ENCODE data around the gene PIGU. TPM values are rescaled to one million over a fixed set of nuclear protein-coding genes. Genes with fewer than 3 reads are reported as not detected.

Gene PIGU
- total and polyA plus RNA-seq, 2 of the 13 experiments (the other 11 are each of a cell fraction or from before 2014, with no cell fraction given) = 45.5 to 231 TPM

GRCh38 chr20:34515484-34516246 lies 161.2 kb downstream of the PIGU start (continued):
- TF ChIP-seq ARID3A (IDR thresholded peaks at IDR 0.05; ENCODE audit: low read depth, low read length) = no peak
- TF ChIP-seq ZFP36L1 (CRISPR knock-in tag; IDR thresholded peaks at IDR 0.05) = no peak
- TF ChIP-seq ZNF350 (CRISPR knock-in tag; IDR thresholded peaks at IDR 0.05; ENCODE audit: borderline replicate concordance, low read depth) = no peak; the same call in 1 of the 2 replicates
- TF ChIP-seq SAP130 (CRISPR knock-in tag; IDR thresholded peaks at IDR 0.05; ENCODE audit: low read depth) = peak; percentile 68; the same call in 1 of the 2 replicates
- TF ChIP-seq RFXANK (CRISPR knock-in tag; IDR thresholded peaks at IDR 0.05) = no peak
- TF ChIP-seq KLF16 (CRISPR knock-in tag; IDR thresholded peaks at IDR 0.05) = 0 out of 4 replicates have a peak, but pooled peaks of 1 of the 2 experiments have one; percentile 15
- no peak for TF ChIP-seq ZNF234 (CRISPR knock-in tag; conservative IDR thresholded peaks at IDR 0.05)
- peak; percentile 58; the same call in 1 of the 2 replicates for TF ChIP-seq CAMTA2 (CRISPR knock-in tag; IDR thresholded peaks at IDR 0.05; ENCODE audit: borderline replicate concordance)
- no peak for TF ChIP-seq ZNF354B (CRISPR knock-in tag; IDR thresholded peaks at IDR 0.05)
- no peak for TF ChIP-seq SNAPC5 (CRISPR knock-in tag; IDR thresholded peaks at IDR 0.05; ENCODE audit: borderline replicate concordance)
- TF ChIP-seq ZFY (CRISPR knock-in tag; IDR thresholded peaks at IDR 0.05) = no peak
- TF ChIP-seq KAT2B (IDR thresholded peaks at IDR 0.05; ENCODE audit: borderline replicate concordance, low read depth, low read length) = no peak
- TF ChIP-seq HNF1B (CRISPR knock-in tag; IDR thresholded peaks at IDR 0.05) = no peak
- TF ChIP-seq ZNF335 (CRISPR knock-in tag; IDR thresholded peaks at IDR 0.05) = no peak
- TF ChIP-seq ZNF274 (CRISPR knock-in tag; IDR thresholded peaks at IDR 0.05) = peak; percentile 47; the same call in 1 of the 2 replicates
- peak; percentile 49 for TF ChIP-seq SMAD1 (CRISPR knock-in tag; IDR thresholded peaks at IDR 0.05; ENCODE audit: borderline replicate concordance, low read depth)
- TF ChIP-seq TBX2 (CRISPR knock-in tag; IDR thresholded peaks at IDR 0.05; ENCODE audit: borderline replicate concordance) = no peak; the same call in none of the 2 replicates
- no peak; the same call in 1 of the 2 replicates for TF ChIP-seq ZXDC (CRISPR knock-in tag; IDR thresholded peaks at IDR 0.05)
- no peak for TF ChIP-seq MLXIP (CRISPR knock-in tag; IDR thresholded peaks at IDR 0.05; ENCODE audit: borderline replicate concordance)
- 0 out of 2 replicates have a peak, but pooled peaks have one; percentile 16 for TF ChIP-seq ZNF367 (CRISPR knock-in tag; IDR thresholded peaks at IDR 0.05; ENCODE audit: borderline replicate concordance)
